Central memory CD8-positive, alpha-beta T cell (primary cell): Measurements from ENCODE around the gene PLA2G4A.

Source experiments
- ATAC-seq: fragments of 150-1000 bp; cut with Tn5 transposase; replicated peaks from 2 replicates; pipeline ENCODE4 v1.10.0; 2022; ENCODE audit warnings: mild to moderate bottlenecking, moderate FRiP score, moderate number of reproducible peaks; ENCODE audit not compliant: poor library complexity, severe bottlenecking; ENCODE audit errors: extremely low read depth
- DNase-seq, 2 donors: peaks; one replicate each; pipeline ENCODE4 v3.0.0; 2021; ENCODE audit warnings: low spot score in 2 of 2
- H3K27ac Mint-ChIP-seq: one replicate; pipeline ENCODE4 v1.8.0; 2022; ENCODE audit warnings: low read depth, mild to moderate bottlenecking, moderate library complexity, mixed read lengths
- H3K27me3 Mint-ChIP-seq: one replicate; pipeline ENCODE4 v1.8.0; 2022; ENCODE audit warnings: mixed read lengths
- H3K36me3 Mint-ChIP-seq: one replicate; pipeline ENCODE4 v1.8.0; 2022; ENCODE audit warnings: mild to moderate bottlenecking, moderate library complexity, mixed read lengths; ENCODE audit not compliant: insufficient read depth
- H3K4me1 Mint-ChIP-seq: one replicate; pipeline ENCODE4 v1.8.0; 2022; ENCODE audit warnings: mixed read lengths
- H3K4me3 Mint-ChIP-seq: one replicate; pipeline ENCODE4 v1.8.0; 2022; ENCODE audit warnings: mild to moderate bottlenecking, moderate library complexity, mixed read lengths
- H3K9me3 Mint-ChIP-seq: one replicate; pipeline ENCODE4 v1.8.0; 2022; ENCODE audit warnings: mixed read lengths

PLA2G4A gene

DNA sequence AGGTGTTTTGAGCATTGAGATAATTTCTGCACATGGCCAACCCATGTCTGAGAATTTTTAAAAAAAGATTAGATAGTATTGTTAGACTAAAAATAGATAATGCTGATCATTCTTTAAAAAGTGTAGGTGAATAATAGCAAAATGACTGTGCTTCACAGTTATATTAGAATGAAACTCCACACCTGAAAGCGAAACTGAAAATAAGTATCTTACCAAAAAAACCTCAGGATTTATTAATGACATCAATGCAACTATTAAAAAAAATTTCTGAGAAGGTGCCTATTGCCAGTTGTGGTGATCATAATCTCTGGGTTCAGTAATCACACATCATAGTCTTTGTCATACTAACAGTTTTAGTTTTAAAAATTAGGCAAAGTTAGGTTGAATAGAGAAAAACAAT is 36.5 kb downstream of the PLA2G4A start:
- H3K27ac Mint-ChIP-seq, result no peak overlapping the region
- ATAC-seq (no peak), DNase-seq (no peak)
- H3K9me3 Mint-ChIP-seq, result peaks cover 5% of the 10 kb centered on the region
- H3K4me1 Mint-ChIP-seq, result no peaks in the 10 kb centered on the region
- H3K4me3 Mint-ChIP-seq, result no peak overlapping the region
- no peaks in the 10 kb centered on the region for H3K27me3 Mint-ChIP-seq
- peaks cover 2% of the 10 kb centered on the region for H3K36me3 Mint-ChIP-seq

DNA sequence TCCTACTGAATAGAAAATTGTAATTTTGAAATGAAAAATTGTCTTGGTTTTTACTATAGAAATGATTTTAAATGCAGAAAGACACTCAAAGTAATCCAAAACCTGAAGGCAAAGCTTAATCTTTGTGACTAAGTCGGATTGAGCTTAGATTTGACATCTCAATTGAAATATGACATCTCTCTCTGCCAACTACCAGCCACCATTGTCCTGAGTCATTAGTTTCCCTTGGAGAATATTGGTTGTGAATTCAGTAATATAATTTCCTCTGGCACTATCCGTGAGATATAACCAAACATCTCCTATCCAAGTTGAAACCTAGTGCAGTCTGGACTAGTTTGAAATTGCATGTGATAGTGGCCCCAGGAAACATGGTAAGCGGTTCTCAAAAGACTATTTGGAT is 37.1 kb downstream of the PLA2G4A start:
- Mint-ChIP-seq H3K36me3 (peaks cover 2% of the 10 kb centered on the region), H3K27ac (no peak overlapping the region), H3K4me3 (no peak overlapping the region), H3K4me1 (no peaks in the 10 kb centered on the region), H3K9me3 (peaks cover 5% of the 10 kb centered on the region), H3K27me3 (no peaks in the 10 kb centered on the region)
- ATAC-seq, result no peak
- no peak for DNase-seq

DNA sequence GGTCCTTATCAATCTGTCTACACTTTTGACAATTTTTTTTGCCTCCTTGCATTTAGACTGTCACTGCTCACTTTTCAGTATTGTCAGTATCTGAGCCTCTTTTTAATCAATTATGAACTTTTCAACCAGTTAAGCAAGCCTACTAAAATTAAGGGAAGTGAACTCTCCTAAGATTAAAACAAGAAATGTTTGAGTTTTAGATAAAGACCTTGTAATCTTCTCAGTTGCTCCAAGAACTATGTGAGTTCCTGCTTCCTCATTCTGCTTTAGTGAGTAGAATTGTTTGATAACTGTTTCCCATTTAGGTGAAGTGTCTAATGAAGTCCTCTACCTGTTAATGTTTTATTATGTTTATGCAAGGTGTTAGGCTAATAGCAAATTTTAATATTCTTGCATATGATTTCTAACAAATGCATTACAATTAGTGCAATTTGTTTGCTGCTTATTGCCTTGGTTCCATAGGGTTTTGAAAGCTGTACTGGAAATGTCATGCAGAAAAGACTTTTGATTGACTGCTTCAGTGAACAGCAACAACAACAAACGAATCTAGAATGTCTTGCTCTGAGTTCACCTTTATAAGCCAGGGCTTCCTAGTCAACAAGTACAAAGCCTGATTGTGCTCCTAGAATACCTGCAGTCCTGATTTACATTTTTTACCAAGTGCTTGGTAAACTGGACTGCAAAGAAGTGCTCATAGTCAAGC is 40.9 kb downstream of the PLA2G4A start:
- peaks cover 5% of the 10 kb centered on the region for H3K9me3 Mint-ChIP-seq
- no peak overlapping the region for H3K27ac Mint-ChIP-seq
- no peaks in the 10 kb centered on the region for H3K4me1 Mint-ChIP-seq
- H3K27me3 Mint-ChIP-seq, result no peaks in the 10 kb centered on the region
- no peak for ATAC-seq
- no peak overlapping the region for H3K4me3 Mint-ChIP-seq
- DNase-seq, result no peak
- H3K36me3 Mint-ChIP-seq, result no peaks in the 10 kb centered on the region

DNA sequence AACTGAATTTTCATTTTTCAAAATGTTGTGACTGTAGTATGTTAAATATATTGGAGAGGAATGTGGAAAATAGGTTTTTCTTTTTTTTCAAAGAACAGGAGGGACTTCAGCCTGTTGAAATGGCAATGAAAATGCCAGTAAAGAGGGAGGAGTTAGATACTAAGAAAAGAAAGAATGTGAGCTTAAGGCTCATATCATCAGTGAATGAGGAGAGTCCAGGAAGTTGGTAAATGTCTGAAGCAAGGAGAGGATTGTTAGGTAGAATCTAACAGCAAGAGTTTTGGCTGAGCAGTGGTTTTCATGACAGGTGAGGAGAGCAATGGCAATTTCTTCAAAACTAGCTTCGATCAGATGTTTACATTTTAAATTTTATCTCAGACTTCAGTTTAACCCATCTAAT is 43.0 kb downstream of the PLA2G4A start:
- Mint-ChIP-seq H3K27me3 (no peaks in the 10 kb centered on the region), H3K4me1 (no peaks in the 10 kb centered on the region), H3K36me3 (no peaks in the 10 kb centered on the region), H3K4me3 (no peak overlapping the region), H3K9me3 (peaks cover 5% of the 10 kb centered on the region), H3K27ac (no peak overlapping the region)
- DNase-seq, result no peak
- no peak for ATAC-seq

DNA sequence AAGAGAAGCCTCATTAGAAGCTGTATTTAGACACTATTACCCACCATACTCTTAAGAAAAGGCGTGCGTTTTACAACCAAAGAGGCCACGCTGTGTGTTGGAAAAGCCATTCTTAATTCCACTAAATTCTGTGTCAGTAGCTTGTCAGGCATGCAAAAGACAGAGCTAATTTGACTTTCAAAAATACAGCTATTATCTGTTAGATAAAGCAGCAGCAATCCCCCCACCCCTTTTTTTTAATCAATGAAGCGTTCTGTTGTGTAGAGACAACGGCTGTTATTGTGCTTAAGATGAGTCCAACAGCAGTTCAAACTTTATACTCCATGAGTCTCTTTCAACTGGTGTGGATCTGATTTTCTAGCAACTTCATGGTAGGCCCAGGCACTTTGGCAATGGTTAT is 43.5 kb downstream of the PLA2G4A start:
- Mint-ChIP-seq H3K36me3 (no peaks in the 10 kb centered on the region), H3K27me3 (no peaks in the 10 kb centered on the region), H3K4me3 (no peak overlapping the region), H3K9me3 (peaks cover 5% of the 10 kb centered on the region), H3K27ac (no peak overlapping the region), H3K4me1 (no peaks in the 10 kb centered on the region)
- ATAC-seq, result no peak
- DNase-seq, result no peak

DNA sequence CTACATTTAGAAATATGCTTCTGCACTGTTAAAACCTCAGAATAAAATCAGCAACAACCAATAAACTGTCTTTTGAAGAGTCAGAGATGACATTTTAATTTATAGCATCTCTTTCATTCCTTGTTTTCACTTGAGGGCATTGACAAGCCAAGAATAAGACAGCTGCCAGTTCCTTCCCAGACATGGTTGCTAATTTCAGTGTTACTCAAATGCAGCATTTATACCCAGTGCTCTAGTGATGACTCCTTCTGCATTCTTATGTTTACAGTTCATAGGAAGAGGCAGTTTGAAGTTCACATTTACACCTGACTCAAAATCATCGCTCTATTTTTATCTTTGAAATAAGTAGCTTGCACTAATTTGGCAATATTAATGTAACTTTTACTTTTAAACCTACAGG is 44.9 kb downstream of the PLA2G4A start:
- no peak overlapping the region for H3K27ac Mint-ChIP-seq
- H3K27me3 Mint-ChIP-seq, result no peaks in the 10 kb centered on the region
- ATAC-seq (no peak), DNase-seq (no peak)
- H3K4me3 Mint-ChIP-seq, result no peak overlapping the region
- no peaks in the 10 kb centered on the region for H3K36me3 Mint-ChIP-seq
- H3K4me1 Mint-ChIP-seq, result no peaks in the 10 kb centered on the region
- H3K9me3 Mint-ChIP-seq, result peaks cover 5% of the 10 kb centered on the region

DNA sequence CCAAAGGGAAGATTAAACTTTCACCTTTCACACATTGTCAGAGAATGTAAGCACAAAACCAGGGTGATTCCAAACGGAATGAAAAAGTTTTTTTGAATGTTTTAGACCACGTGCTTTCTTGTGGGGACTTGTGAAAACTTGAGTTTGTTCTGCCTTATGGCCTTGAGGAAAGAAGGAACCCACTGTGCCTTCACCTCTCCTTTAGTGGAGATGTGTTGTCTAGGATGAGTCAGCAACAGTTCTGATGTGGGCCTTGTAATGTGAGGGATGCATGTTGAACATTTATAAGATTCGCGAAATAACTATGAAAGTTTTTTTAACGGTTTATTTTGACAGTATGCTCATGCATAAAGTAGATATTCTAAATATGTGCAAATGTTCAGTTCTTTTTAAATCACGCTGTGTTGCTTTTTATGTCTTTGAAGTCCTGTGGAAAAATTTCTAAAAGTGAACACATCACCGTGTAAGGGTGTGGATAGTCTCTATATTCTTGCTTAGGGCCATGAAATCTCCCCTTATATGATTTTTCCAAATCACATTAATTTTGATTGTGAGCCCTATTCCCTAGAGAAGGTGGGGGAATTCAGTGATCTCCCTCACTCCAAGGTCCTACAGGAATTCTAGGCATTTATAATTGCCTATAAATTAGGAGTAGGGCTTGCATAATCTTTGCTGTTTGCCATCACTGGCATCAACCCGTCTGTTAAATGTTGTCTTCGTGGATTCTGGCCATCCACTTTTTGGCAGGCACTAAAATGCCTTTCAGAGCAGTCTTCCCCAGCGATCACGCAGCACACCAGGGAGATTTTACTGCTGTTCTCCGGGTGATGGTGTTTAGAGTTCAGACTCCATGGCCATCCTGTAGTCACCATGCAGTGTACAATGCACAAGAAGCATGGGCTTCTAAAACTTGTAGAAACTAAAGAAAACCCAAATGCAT is 47.4 kb downstream of the PLA2G4A start:
- Mint-ChIP-seq H3K27me3 (no peaks in the 10 kb centered on the region), H3K4me3 (no peak overlapping the region), H3K9me3 (no peaks in the 10 kb centered on the region), H3K36me3 (no peaks in the 10 kb centered on the region), H3K4me1 (no peaks in the 10 kb centered on the region), H3K27ac (no peak overlapping the region)
- ATAC-seq (no peak), DNase-seq (no peak)

DNA sequence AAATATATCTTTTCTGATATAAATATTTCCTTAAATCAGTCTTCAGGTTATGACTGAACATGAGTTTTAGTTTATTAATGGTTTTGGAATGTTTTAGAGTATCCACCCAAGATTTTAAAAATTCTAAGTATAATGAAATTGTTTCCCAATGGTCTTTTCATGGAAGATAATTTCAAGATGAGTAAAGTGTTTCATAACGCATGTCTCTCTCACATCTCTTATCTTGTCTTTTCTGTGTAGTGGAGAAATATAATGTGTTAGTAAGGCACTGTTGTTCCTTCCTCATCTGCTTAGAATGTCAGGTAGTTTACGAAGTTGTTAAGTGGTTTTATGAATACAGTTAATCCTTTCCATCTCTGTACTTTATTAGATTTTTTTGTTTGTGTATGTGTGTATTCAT is 49.6 kb downstream of the PLA2G4A start:
- no peaks in the 10 kb centered on the region for H3K27me3 Mint-ChIP-seq
- H3K4me1 Mint-ChIP-seq, result no peaks in the 10 kb centered on the region
- no peak overlapping the region for H3K27ac Mint-ChIP-seq
- DNase-seq (no peak), ATAC-seq (no peak)
- H3K9me3 Mint-ChIP-seq, result no peaks in the 10 kb centered on the region
- H3K4me3 Mint-ChIP-seq, result no peak overlapping the region
- no peaks in the 10 kb centered on the region for H3K36me3 Mint-ChIP-seq

DNA sequence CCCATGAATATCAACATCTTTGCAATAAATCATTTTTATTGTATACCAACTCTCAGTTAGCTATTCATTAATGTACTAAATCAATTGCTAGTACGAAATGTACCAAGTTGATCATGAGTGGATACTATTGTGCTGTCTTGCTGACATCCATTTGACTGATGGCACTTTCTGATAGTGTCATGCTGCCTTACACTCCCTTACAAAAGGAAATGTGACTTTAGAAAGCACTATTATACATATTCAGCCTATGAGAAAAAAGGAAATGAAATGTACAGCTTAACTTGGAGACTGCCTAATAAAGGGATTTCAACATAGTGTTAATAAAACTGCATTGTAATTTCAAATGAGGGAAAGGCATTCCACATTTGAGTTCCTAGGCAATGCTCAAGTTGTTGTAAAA is 52.2 kb downstream of the PLA2G4A start:
- no peaks in the 10 kb centered on the region for H3K36me3 Mint-ChIP-seq
- no peak for ATAC-seq

DNA sequence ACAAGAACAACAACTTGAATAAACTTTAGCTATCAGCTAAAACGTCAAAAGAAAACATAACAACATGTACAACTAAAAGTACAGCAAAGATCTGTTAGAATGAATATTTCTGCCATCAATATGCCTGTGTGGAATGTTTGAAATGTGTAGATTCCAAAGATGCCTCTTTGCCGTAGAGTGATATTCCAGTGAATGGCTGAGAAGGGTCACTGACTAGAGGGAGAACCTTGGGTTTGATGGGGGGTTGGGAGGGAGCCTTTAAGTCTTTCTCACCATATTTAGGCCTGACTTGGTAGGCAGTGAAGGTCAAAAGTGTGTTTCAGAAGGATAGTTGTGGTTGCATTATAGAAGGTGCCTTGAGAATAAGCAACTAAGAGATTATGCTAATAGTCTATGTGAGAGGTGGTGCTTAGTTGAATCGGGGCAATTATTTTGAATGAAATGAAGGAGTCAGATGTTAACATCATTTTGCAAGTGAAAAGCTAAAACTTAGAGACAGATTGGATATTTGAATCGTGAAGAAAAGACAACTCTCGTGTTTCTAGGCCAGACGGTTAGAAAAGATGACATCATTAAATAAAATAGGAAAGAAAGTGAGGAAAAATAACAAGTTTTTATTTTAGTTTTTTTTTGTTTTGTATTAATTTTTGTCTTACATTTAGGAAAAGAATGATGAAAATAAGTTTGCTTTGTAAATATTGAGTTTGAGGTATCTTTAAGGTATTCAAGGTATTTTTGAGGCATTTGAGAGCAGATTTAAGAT is 53.8 kb downstream of the PLA2G4A start:
- Mint-ChIP-seq H3K27ac (no peak overlapping the region), H3K36me3 (no peaks in the 10 kb centered on the region), H3K4me3 (no peak overlapping the region), H3K9me3 (peaks cover 8% of the 10 kb centered on the region), H3K4me1 (no peaks in the 10 kb centered on the region), H3K27me3 (no peaks in the 10 kb centered on the region)
- DNase-seq, result no peak
- no peak for ATAC-seq

More for the DNA sequence above, 52.2 kb downstream of the PLA2G4A start:
- DNase-seq, result no peak
- H3K27me3 Mint-ChIP-seq, result no peaks in the 10 kb centered on the region
- H3K4me3 Mint-ChIP-seq, result no peak overlapping the region
- H3K9me3 Mint-ChIP-seq, result peaks cover 8% of the 10 kb centered on the region
- no peak overlapping the region for H3K27ac Mint-ChIP-seq
- no peaks in the 10 kb centered on the region for H3K4me1 Mint-ChIP-seq

DNA sequence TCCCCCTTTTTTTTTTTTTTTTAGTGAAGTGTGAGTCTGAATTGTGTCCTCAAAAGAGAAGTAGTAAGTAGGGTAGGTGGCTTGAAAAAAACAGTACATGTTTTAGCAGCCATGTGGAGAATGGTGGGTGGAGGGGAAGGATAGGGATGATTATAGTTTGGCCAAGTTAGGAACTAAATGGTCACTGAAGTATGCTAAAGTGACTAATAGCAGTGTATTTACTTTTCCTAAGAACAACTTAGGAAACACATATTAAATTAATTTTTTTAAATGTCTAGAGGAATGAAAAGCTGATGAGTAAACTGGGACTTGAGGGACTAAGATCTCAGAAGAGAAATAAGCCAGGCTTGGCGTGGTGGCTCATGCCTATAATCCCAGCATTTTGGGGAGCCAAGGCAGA is 55.5 kb downstream of the PLA2G4A start:
- DNase-seq, result no peak
- peaks cover 8% of the 10 kb centered on the region for H3K9me3 Mint-ChIP-seq

DNA sequence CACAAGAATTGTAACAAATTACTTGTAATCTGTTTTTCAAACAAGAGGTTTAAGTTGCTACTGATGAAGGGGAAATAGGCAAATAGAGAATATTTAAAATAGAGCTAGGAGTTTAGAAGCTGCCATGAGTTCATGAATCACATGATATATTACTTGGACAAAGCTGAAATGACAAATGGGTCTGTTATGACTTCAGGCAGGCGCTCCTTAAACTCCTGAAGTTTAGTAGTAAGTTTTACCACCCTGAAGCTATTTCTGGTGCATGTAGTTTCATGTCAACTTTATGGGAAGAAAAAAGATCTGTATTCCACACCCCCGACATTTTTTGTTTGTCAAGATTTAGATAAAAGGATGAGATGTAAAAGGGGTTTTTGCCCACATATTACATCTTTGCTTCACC is 58.5 kb downstream of the PLA2G4A start:
- H3K27me3 Mint-ChIP-seq, result no peaks in the 10 kb centered on the region
- DNase-seq, result no peak
- H3K36me3 Mint-ChIP-seq, result no peaks in the 10 kb centered on the region
- no peak overlapping the region for H3K4me3 Mint-ChIP-seq
- ATAC-seq, result no peak
- peaks cover 22% of the 10 kb centered on the region for H3K9me3 Mint-ChIP-seq
- H3K4me1 Mint-ChIP-seq, result no peaks in the 10 kb centered on the region
- H3K27ac Mint-ChIP-seq, result no peak overlapping the region

More for the DNA sequence above, 55.5 kb downstream of the PLA2G4A start:
- no peak for ATAC-seq
- Mint-ChIP-seq H3K36me3 (no peaks in the 10 kb centered on the region), H3K4me1 (no peaks in the 10 kb centered on the region), H3K27me3 (no peaks in the 10 kb centered on the region), H3K27ac (no peak overlapping the region), H3K4me3 (no peak overlapping the region)
